Gastrocnemius medialis (tissue), 4 donors: ENCODE results near the gene B4GALT6.

Experiments
- POLR2A ChIP-seq, 2 donors: fragments of 450-650 bp; IDR thresholded peaks; one replicate each; pipeline ENCODE4 v1.6.1; 2017; ENCODE audit warnings: antibody characterized with exemption in 2 of 2, mild to moderate bottlenecking in 2 of 2, moderate library complexity in 2 of 2
- TF ChIP-seq, protein P1 (sequence below), 5 experiments: fragments of 450-650 bp in 3 of 5; fragments of 200-600 bp in 2 of 5; sonication (generic) in 2 of 5; IDR thresholded peaks in 4 of 5; conservative IDR thresholded peaks in 1 of 5; 1 replicate in 4 of 5; 2 replicates in 1 of 5; pipeline ENCODE4 v1.5.1; 2016 to 2019; ENCODE audit warnings: antibody characterized with exemption in 5 of 5, mild to moderate bottlenecking in 3 of 5, moderate library complexity in 3 of 5

DNA sequence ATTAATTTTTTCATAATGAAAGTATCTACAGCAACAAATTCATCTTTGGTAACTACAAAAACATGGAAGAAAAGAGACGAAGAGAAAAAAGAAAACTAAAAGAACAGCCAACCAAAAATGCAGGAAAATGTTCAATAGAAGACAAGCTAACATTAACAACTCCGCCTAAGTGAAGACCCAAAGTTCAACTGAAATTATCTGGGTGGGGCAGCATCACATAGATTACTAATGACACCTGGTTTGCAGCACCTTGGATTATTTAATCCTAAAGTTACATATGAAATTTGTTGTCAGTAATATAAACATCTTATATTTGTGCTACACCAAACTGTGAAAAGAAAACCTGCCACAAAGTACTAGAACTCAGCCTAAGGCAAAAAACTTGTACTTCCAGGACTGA lies 14.8 kb downstream of the B4GALT6 start:
- TF ChIP-seq, protein P1, sequence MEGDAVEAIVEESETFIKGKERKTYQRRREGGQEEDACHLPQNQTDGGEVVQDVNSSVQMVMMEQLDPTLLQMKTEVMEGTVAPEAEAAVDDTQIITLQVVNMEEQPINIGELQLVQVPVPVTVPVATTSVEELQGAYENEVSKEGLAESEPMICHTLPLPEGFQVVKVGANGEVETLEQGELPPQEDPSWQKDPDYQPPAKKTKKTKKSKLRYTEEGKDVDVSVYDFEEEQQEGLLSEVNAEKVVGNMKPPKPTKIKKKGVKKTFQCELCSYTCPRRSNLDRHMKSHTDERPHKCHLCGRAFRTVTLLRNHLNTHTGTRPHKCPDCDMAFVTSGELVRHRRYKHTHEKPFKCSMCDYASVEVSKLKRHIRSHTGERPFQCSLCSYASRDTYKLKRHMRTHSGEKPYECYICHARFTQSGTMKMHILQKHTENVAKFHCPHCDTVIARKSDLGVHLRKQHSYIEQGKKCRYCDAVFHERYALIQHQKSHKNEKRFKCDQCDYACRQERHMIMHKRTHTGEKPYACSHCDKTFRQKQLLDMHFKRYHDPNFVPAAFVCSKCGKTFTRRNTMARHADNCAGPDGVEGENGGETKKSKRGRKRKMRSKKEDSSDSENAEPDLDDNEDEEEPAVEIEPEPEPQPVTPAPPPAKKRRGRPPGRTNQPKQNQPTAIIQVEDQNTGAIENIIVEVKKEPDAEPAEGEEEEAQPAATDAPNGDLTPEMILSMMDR (IDR thresholded peaks at IDR 0.05 in 4 of 5, conservative IDR thresholded peaks at IDR 0.05 in 1 of 5): no peak
- no peak for TF ChIP-seq POLR2A (IDR thresholded peaks at IDR 0.05)
